Spinal cord (tissue), 4 donors: ENCODE data around the gene PIP. TPM values are rescaled to one million over a fixed set of nuclear protein-coding genes. Genes with fewer than 3 reads are reported as not detected.

Source experiments
- polyA plus RNA-seq, 2 donors: library from polyadenylated mRNA; unstranded; fragments of 120-200 nt; gene quantifications; one replicate each; pipeline ENCODE4 v1.2.1, GENCODE V29; 2013; ENCODE audit not compliant: insufficient read length in 2 of 2
- total RNA-seq, 2 donors: library from RNA; depleted of rRNA in 1 of 2; stranded (reverse); fragments of 120-200 nt in 1 of 2; fragments of >200 nt in 1 of 2; gene quantifications; one replicate each; pipeline versions ENCODE4 v1.2.3 to v1.2.4, GENCODE V29; 2013 to 2014

PIP gene
- total and polyA plus RNA-seq, 4 donors: not detected

Other genes starting within 250 kb of the PIP start
- gene TRPV6, start 246.3 kb upstream of the PIP start, total RNA-seq: under 1 TPM; 0.10 to 0.66 TPM
- gene TRPV6, start 246.3 kb upstream of the PIP start, polyA plus RNA-seq: 1 to 10 TPM; 1.2 to 1.5 TPM
- under 1 TPM in 1 of 2 donors, not detected in 1; 0.11 TPM for gene TRPV5, start 198.3 kb upstream of the PIP start, total RNA-seq
- gene TRPV5, start 198.3 kb upstream of the PIP start, polyA plus RNA-seq: under 1 TPM in 1 of 2 donors, not detected in 1; 0.24 TPM
- gene LLCFC1, start 192.6 kb upstream of the PIP start, total RNA-seq: not detected
- gene LLCFC1, start 192.6 kb upstream of the PIP start, polyA plus RNA-seq: under 1 TPM in 1 of 2 donors, not detected in 1; 0.38 TPM
- 1 to 10 TPM in 1 of 2 donors, under 1 TPM in 1; 0.99 to 3.4 TPM for gene KEL, start 169.7 kb upstream of the PIP start, total RNA-seq
- gene KEL, start 169.7 kb upstream of the PIP start, polyA plus RNA-seq: 1 to 10 TPM in 1 of 2 donors, under 1 TPM in 1; 0.60 to 1.6 TPM
- under 1 TPM; 0.28 to 0.50 TPM for gene OR9A2, start 104.9 kb upstream of the PIP start, total RNA-seq
- not detected for gene OR9A2, start 104.9 kb upstream of the PIP start, polyA plus RNA-seq
- not detected for gene OR6V1, start 79.7 kb upstream of the PIP start, total RNA-seq
- not detected for gene OR6V1, start 79.7 kb upstream of the PIP start, polyA plus RNA-seq
- gene TAS2R39, start 51.3 kb downstream of the PIP start, total RNA-seq: not detected
- not detected for gene TAS2R39, start 51.3 kb downstream of the PIP start, polyA plus RNA-seq
- not detected for gene TAS2R40, start 90.0 kb downstream of the PIP start, total RNA-seq
- not detected for gene TAS2R40, start 90.0 kb downstream of the PIP start, polyA plus RNA-seq
- gene GSTK1, start 131.4 kb downstream of the PIP start, total RNA-seq: 100 to 1,000 TPM in 1 of 2 donors, 10 to 100 TPM in 1; 58.2 to 131 TPM
- 10 to 100 TPM; 84.6 to 91.7 TPM for gene GSTK1, start 131.4 kb downstream of the PIP start, polyA plus RNA-seq
- gene TMEM139, start 152.9 kb downstream of the PIP start, total RNA-seq: 1 to 10 TPM in 1 of 2 donors, under 1 TPM in 1; 0.59 to 2.2 TPM
- gene TMEM139, start 152.9 kb downstream of the PIP start, polyA plus RNA-seq: 1 to 10 TPM; 1.3 to 2.2 TPM
- 10 to 100 TPM; 14.2 to 17.6 TPM for gene CASP2, start 156.3 kb downstream of the PIP start, total RNA-seq
- 10 to 100 TPM; 21.9 to 28.5 TPM for gene CASP2, start 156.3 kb downstream of the PIP start, polyA plus RNA-seq
- gene CLCN1, start 184.0 kb downstream of the PIP start, total RNA-seq: under 1 TPM in 1 of 2 donors, not detected in 1; 0.28 TPM
- gene CLCN1, start 184.0 kb downstream of the PIP start, polyA plus RNA-seq: under 1 TPM; 0.06 to 0.68 TPM
- gene FAM131B, start 230.6 kb downstream of the PIP start, total RNA-seq: 10 to 100 TPM; 26.7 to 53.5 TPM
- gene FAM131B, start 230.6 kb downstream of the PIP start, polyA plus RNA-seq: 100 to 1,000 TPM; 108 to 112 TPM
- 10 to 100 TPM; 18.3 to 37.2 TPM for gene ZYX, start 249.3 kb downstream of the PIP start, total RNA-seq
- gene ZYX, start 249.3 kb downstream of the PIP start, polyA plus RNA-seq: 100 to 1,000 TPM; 159 to 169 TPM